ENCODE measurements around the gene MBLAC1.

MBLAC1 gene, protein sequence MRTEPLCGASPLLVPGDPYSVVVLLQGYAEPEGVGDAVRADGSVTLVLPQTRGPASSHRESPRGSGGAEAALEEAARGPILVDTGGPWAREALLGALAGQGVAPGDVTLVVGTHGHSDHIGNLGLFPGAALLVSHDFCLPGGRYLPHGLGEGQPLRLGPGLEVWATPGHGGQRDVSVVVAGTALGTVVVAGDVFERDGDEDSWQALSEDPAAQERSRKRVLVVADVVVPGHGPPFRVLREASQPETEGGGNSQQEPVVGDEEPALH

DNA sequence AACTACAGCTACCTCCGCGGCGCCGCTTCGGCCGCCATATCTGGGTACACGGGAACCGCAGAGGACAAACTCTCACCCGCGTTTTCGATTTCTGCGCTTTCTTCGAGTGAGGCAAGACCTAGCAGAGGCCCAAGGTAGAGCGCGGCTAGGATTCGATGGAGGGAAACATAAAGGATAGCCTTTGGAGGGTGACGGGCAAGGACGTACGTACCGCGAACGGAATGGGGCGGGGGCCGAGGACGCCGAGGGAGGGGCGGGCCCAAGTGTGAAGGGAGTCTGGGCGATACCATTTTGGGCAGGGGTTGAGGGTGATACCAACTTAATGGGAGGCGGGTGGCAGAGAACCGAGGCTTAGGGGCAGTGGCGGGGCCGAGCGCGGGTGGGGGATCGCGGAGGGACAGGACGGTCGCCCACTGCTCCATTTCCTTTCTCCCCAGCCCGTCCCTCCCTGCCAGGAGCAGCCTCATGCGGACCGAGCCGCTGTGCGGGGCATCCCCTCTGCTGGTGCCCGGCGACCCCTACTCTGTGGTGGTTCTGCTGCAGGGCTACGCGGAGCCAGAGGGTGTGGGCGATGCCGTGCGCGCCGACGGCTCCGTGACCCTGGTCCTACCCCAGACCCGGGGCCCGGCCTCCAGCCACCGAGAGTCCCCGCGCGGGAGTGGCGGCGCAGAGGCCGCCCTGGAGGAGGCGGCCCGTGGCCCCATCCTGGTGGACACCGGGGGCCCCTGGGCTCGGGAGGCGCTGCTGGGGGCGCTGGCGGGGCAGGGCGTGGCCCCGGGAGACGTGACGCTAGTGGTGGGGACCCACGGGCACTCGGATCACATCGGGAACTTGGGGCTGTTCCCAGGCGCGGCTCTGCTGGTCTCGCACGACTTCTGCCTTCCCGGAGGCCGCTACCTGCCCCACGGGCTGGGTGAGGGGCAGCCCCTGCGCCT lies at the start of gene MBLAC1:
TSS of gene MBLAC1 (plus strand) at position 37 of the 935 bp plus-strand sequence. CDS start at position 466, 429 bp downstream.
- DNase-seq (ENCODE audit: low spot score) = peak; percentile 98

GRCh38 chr7:100077205-100077604 lies 49.6 kb upstream of the MBLAC1 start:
- no peak for DNase-seq (ENCODE audit: low spot score)

- no peak for DNase-seq (ENCODE audit: low spot score)
Observed at GRCh38 chr7:100079024-100079560, 47.7 kb upstream of the MBLAC1 start.

DNA sequence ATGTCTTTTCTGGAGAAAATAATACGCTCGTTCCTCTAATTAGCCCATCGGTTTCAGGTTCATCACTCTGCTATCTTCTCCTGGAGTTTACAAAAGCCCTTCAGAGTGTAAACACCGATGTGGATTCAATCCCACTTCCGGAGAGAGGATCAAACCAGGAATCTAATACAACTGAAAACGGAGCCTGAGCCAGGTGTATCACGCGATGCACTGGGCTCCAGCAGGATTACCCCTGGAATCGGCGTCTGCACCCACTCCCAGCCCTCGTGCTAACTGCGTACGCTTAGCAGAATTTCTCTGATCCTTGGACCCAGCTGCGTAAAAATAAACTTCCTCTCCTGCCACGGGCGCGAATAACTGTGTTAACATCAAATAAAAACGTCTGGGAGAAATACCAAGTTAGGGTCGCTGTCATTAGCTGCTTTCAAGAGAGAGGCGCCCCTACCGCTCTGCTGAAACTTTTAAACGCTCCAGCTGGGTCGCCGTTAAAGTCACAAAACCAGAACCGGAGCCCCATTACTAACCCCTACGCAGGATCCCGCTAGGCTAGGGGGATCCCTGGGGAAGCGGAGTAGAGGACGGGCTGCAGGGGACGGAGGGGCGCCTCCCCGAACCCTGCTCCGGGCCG lies 45.7 kb upstream of the MBLAC1 start:
- no peak for DNase-seq (ENCODE audit: low spot score)

DNA sequence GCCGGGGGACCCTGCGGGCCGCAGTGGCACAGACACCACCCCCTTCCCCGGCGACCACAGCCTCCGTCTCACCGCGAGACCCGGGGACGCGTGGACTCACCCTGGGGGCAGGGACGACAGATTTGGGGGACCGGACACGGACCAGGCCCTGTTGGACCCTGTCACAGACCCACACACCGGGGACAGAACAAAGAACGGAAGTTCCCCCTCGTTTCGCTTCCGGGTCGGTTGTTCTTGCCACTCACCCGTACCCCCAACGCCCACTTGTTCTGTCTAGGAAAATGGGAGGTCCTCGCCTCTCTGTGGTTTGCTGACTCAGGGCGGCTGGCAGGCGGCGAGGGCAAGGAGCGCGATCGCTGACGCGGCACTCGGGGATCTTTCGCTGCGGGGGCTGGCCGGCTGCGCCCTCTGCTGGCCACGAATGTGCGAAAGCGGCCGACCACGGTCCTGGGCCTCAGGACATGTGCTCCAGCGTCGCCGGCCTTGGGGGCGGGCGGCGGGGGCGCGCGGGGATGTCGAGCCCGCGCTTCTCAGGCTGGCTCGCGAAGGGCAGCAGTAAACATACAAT lies 45.1 kb upstream of the MBLAC1 start, which contains the start of gene ZNF3:
TSS of gene ZNF3 (minus strand) at position 189 of the 568 bp plus-strand sequence. CDS start 4,366 bp downstream, outside the sequence.
- peak; percentile 100 for DNase-seq (ENCODE audit: low spot score)

DNA sequence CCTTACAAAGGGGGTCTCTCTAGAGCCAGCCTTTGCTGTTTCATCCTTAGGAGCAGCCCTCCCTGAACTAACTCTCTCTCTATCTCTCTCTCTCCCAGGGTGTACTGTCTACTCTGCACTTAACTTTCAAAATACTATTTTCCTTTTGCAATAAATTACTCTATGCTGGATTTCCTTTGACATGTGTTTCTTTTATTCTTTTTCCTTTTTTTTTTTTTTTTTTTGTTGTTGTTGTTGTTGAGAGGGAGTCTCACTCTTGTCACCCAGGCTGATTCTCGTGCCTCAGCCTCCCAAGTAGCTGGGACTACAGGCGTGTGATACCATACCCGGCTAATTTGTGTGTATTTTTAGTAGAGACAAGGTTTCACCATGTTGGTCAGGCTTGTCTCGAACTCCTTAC lies 43.8 kb upstream of the MBLAC1 start:
- no peak for DNase-seq (ENCODE audit: low spot score)

GRCh38 chr7:100085515-100085914 lies 41.3 kb upstream of the MBLAC1 start:
- DNase-seq (ENCODE audit: low spot score) = no peak

GRCh38 chr7:100087055-100087750 lies 39.6 kb upstream of the MBLAC1 start:
- peak; percentile 71 for DNase-seq (ENCODE audit: low spot score)

DNA sequence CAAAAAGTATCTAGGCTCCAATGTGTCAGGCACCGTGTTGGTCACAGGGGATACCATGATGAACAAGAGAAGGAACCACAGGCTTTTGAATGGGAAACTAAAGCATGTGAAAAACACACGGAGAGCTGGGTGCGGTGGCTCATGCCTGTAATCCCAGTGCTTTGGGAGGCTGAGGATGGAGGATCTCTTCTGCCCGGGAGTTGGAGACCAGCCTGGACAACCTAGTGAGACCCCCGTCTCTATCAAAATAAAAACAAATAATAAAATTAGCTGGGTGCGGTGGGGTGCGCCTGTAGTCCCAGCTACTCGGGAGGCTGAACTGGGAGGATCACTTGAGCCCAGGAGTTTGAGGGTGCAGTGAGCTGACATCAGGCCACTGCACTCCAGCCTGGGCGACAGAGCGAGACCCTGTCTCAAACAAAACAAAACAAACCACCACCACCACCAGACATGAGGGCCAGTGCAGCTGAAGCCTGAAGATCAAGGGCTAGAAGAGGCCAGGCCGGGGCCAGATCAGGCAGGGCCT lies 38.6 kb upstream of the MBLAC1 start:
- no peak for DNase-seq (ENCODE audit: low spot score)

- peak; percentile 84 for DNase-seq (ENCODE audit: low spot score)
Observed at GRCh38 chr7:100088621-100089457, 37.9 kb upstream of the MBLAC1 start, which contains the start of gene COPS6. TSS of gene COPS6 (plus strand) at chr7:100088969. CDS start at chr7:100088991, 22 bp downstream.

GRCh38 chr7:100089458-100090196 lies 37.1 kb upstream of the MBLAC1 start:
- no peak for DNase-seq (ENCODE audit: low spot score)

DNA sequence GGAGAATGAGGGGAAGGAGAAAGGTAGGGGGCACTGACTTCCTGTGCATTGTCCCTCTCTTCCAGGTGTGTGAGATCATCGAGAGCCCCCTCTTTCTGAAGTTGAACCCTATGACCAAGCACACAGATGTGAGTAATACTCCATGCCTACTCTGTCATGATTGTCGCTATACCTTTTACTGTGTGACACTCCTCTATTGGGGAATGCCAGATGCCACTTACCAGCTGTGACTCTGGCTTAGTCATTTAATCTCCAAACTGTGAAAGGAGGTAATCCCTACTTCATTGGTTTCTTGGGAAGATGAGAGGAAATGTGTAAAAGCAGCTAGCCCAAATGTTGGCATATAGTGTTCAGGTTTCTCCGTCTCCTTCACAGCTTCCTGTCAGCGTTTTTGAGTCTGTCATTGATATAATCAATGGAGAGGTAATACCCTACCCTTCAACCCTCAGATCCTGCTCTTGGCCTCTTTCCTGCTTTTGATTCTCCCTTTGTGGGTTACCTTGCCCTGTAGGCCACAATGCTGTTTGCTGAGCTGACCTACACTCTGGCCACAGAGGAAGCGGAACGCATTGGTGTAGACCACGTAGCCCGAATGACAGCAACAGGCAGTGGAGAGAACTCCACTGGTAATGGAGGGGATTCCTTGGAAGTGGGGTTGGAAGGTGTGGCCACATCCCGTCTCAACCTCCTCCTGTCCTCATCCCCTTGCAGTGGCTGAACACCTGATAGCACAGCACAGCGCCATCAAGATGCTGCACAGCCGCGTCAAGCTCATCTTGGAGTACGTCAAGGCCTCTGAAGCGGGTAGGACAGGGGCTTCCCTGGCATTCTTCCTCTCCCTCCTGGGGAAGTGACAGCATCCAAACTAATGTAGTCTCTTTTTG lies 36.0 kb upstream of the MBLAC1 start:
- no peak for DNase-seq (ENCODE audit: low spot score)

DNA sequence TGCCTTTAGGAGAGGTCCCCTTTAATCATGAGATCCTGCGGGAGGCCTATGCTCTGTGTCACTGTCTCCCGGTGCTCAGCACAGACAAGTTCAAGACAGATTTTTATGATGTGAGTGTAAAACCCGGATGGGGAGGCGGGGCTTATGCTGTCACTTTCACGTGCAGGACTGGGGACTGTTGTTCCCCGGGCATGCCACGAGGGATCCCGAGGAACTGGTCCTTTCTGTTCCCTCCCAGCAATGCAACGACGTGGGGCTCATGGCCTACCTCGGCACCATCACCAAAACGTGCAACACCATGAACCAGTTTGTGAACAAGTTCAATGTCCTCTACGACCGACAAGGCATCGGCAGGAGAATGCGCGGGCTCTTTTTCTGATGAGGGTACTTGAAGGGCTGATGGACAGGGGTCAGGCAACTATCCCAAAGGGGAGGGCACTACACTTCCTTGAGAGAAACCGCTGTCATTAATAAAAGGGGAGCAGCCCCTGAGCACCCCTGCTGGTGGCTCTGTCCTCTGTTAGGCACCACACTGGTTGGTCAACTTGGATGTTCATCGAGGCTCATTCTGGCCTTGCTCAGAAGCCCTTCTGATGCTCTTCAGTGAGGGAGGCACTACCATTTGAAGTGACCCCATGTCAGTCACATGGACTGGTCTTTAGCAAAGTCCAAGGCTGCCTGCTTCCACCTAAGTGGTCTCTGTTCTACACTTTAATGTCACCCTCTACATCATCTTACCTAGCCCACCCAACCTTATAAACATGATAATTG lies 35.2 kb upstream of the MBLAC1 start:
- DNase-seq (ENCODE audit: low spot score) = no peak

- DNase-seq (ENCODE audit: low spot score) = peak; percentile 62
Observed at GRCh38 chr7:100093054-100093453, 33.7 kb upstream of the MBLAC1 start.

- DNase-seq (ENCODE audit: low spot score) = no peak
Observed at GRCh38 chr7:100093498-100093897, 33.3 kb upstream of the MBLAC1 start.

DNA sequence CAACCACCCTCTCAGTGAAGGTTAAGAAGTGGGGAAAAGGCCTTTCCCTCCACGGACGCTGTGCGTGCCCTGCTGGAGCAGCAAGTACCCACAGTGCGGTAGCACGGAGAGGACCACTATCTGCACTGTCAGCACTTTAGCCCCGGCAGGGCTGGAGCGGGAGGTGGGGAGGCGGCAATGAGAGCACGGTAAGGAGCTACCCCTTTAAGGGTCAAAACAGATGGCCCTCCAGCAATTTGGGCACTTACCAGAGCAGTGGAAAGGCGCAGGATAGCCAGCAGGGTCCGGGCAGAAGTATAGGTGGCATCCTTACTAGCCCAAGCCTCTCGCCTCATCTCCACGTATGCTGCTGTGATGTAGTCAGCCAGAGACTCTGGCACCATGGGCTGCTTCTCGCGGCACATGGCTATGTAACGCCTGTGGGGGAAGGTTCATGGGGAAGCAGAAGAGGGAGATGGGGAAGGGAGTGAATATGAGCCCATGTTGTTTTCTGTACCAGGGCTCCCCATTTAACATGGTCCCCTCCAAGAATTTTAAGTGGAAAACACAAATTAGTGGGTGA lies 32.8 kb upstream of the MBLAC1 start:
- no peak for DNase-seq (ENCODE audit: low spot score)

- no peak for DNase-seq (ENCODE audit: low spot score)
Observed at GRCh38 chr7:100095289-100095688, 31.5 kb upstream of the MBLAC1 start.

Measured in SW480 (cell line).